NT2/D1 (cell line): Measurements from ENCODE around the gene SKA2.
"Not testable (repeated sequence)": the region's sequence is repeated elsewhere in the genome, so short reads cannot be mapped to it uniquely, and the experiment has no call there.

Source experiments
- DNase-seq: peaks from one replicate; pipeline ENCODE4 v3.0.0-alpha.2; 2011; ENCODE audit warnings: low read depth, low spot score
- H3K27me3 ChIP-seq: 2 replicates; pipeline ENCODE4 v1.6.0; 2011; ENCODE audit warnings: mild to moderate bottlenecking; ENCODE audit not compliant: insufficient read length, insufficient read depth
- H3K36me3 ChIP-seq: 2 replicates; pipeline ENCODE4 v1.6.1; 2011; ENCODE audit warnings: mild to moderate bottlenecking, low read length, mixed read lengths; ENCODE audit not compliant: insufficient read depth, insufficient read length
- H3K4me1 ChIP-seq: 2 replicates; pipeline ENCODE4 v1.5.1; 2011; ENCODE audit not compliant: insufficient read depth, insufficient read length
- H3K4me3 ChIP-seq: 2 replicates; pipeline ENCODE4 v1.5.1; 2011; ENCODE audit warnings: low read depth; ENCODE audit not compliant: insufficient read length
- H3K9ac ChIP-seq: 2 replicates; pipeline ENCODE4 v1.6.0; 2011; ENCODE audit warnings: low read depth; ENCODE audit not compliant: insufficient read length
- H3K9me3 ChIP-seq: 2 replicates; pipeline ENCODE4 v1.5.1; 2011; ENCODE audit warnings: mild to moderate bottlenecking, low read length; ENCODE audit not compliant: insufficient read depth
- SUZ12 ChIP-seq: IDR thresholded peaks from 2 replicates; pipeline ENCODE4 v1.6.1; 2011; ENCODE audit not compliant: insufficient read length, insufficient read depth; ENCODE audit errors: extremely low read depth
- YY1 ChIP-seq: IDR thresholded peaks from 2 replicates; pipeline ENCODE4 v1.6.1; 2011; ENCODE audit not compliant: insufficient read length, insufficient read depth
- ZNF274 ChIP-seq: IDR thresholded peaks from 2 replicates; pipeline ENCODE4 v1.6.1; 2011; ENCODE audit warnings: mild to moderate bottlenecking, low read depth, low read length

Gene SKA2

DNA sequence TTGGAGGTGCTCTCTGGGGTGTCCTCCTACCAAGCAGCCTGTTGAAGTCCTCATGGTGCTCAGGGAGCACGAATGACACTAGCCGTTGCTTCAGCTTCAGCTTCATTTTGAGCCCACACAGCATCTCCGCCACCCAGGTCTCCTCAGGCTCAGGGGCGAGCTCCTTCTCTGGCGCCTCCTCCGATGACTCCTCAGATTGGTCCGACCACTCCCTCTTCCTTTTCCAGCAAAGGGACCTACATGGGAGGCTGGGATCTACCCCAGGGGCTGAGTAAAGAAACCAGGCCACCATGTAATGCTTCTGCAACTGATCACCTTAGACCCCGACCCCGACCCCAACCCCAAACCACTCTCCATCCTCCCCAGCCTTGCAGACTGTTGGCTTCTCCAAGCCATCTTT, 26.5 kb upstream of the SKA2 start:
- Histone ChIP-seq H3K4me3 (no peak overlapping the region), H3K36me3 (peaks cover 72% of the 10 kb centered on the region), H3K9ac (no peak overlapping the region), H3K27me3 (no peaks in the 10 kb centered on the region), H3K9me3 (no peaks in the 10 kb centered on the region), H3K4me1 (peaks cover 3% of the 10 kb centered on the region)
- DNase-seq = no peak
- TF ChIP-seq SUZ12 = no peak
- TF ChIP-seq ZNF274 = no peak
- TF ChIP-seq YY1 = no peak

DNA sequence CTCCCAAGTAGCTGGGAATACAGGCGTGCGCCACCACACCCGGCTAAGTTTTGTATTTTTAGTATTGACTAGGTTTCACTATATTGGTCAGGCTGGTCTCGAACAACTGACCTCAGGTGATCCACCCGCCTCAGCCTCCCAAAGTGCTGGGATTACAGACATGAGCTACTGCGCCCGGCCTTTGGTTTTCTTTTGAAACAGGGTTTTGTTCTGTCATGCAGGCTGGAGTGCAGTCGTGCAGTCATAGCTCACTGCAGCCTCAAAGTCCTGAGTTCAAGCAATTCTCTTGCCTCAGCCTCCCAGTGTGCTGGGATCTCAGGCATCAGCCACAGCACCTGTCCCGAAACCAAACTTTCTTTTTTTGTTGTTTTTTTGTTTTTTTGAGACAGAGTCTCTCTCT, 25.6 kb upstream of the SKA2 start:
- no peaks in the 10 kb centered on the region for H3K9me3 ChIP-seq
- H3K27me3 ChIP-seq = no peaks in the 10 kb centered on the region
- TF ChIP-seq ZNF274 (no peak), YY1 (no peak), SUZ12 (no peak)
- H3K4me1 ChIP-seq = peaks cover 3% of the 10 kb centered on the region
- H3K4me3 ChIP-seq = no peak overlapping the region
- no peak for DNase-seq
- no peak overlapping the region for H3K9ac ChIP-seq
- peaks cover 71% of the 10 kb centered on the region for H3K36me3 ChIP-seq

- H3K4me3 ChIP-seq, H3K4me1 ChIP-seq, H3K9me3 ChIP-seq, H3K27me3 ChIP-seq, DNase-seq, H3K9ac ChIP-seq: not testable (repeated sequence)
- H3K36me3 ChIP-seq = peaks cover 71% of the 10 kb centered on the region
These were observed 24.6 kb upstream of the SKA2 start for GRCh38 chr17:59179601-59180000.

DNA sequence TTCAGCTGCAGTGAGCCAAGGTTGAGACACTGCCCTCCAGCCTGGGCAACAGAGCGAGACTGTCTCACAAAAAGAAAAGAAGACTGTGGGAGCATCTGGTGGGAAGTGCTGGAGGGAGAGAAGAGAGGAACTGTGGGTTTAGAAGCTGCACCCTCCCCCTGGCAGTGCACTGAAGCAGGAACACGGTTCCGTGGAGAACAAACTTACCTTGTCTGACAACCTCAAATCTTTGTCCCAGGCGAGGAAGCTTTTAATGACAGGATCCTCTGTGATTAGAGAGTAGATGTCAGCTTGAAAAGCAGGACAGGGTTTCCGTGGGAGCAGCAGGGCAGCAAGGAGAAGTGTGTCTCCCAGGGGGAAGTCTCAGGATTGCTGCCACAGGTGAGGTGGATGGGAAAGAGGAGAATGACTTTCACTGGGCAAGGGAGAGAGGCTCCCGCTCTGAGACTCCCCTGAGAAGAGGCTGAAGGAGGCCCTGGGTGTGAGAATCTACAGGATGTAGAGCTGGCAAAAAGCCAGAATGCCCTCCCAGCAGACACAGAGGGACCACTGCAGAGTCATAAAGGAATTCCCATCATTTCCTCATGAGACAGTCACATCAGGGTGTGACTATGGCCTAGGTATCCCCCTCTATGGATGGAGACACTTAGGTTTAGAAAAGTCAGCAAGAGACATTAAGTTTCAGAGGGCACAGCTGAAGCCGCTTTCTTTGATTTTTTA, 23.4 kb upstream of the SKA2 start:
- H3K9ac ChIP-seq = no peak overlapping the region
- peaks cover 79% of the 10 kb centered on the region for H3K36me3 ChIP-seq
- peaks cover 3% of the 10 kb centered on the region for H3K4me1 ChIP-seq
- H3K27me3 ChIP-seq = no peaks in the 10 kb centered on the region
- DNase-seq = no peak
- TF ChIP-seq SUZ12 = no peak
- TF ChIP-seq YY1 = no peak
- no peak for TF ChIP-seq ZNF274
- H3K9me3 ChIP-seq = no peaks in the 10 kb centered on the region
- no peak overlapping the region for H3K4me3 ChIP-seq

GRCh38 chr17:59175076-59175475, 20.1 kb upstream of the SKA2 start:
- H3K9ac ChIP-seq = no peak overlapping the region

DNA sequence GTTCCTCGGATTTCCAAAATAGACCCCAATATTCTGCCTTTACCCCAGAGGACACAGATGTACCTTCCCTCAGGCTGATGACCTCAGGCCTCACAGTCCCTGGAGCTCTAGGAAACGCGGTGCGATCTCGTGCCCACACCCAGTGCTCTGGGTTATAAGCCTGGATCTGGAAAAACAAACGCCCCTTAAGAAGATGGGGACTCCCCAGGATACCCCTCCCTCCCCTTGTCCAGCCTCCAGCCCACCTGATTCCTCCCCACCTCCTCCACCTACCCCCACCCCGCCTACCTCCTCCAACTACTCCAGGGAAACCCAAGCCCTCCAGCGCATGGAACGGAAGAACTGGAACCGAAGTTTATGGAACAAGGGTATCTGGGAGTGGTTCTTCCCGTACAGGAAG, 19.7 kb upstream of the SKA2 start:
- H3K36me3 ChIP-seq = peaks cover 90% of the 10 kb centered on the region

More at GRCh38 chr17:59175076-59175475, 20.1 kb upstream of the SKA2 start:
- Histone ChIP-seq H3K27me3 (no peaks in the 10 kb centered on the region), H3K4me3 (no peak overlapping the region), H3K36me3 (peaks cover 90% of the 10 kb centered on the region), H3K4me1 (peaks cover 3% of the 10 kb centered on the region), H3K9me3 (peaks cover 16% of the 10 kb centered on the region; the same call in 1 of the 2 replicates)
- no peak for DNase-seq
- TF ChIP-seq SUZ12 = no peak
- TF ChIP-seq ZNF274 = no peak
- TF ChIP-seq YY1 = no peak

DNA sequence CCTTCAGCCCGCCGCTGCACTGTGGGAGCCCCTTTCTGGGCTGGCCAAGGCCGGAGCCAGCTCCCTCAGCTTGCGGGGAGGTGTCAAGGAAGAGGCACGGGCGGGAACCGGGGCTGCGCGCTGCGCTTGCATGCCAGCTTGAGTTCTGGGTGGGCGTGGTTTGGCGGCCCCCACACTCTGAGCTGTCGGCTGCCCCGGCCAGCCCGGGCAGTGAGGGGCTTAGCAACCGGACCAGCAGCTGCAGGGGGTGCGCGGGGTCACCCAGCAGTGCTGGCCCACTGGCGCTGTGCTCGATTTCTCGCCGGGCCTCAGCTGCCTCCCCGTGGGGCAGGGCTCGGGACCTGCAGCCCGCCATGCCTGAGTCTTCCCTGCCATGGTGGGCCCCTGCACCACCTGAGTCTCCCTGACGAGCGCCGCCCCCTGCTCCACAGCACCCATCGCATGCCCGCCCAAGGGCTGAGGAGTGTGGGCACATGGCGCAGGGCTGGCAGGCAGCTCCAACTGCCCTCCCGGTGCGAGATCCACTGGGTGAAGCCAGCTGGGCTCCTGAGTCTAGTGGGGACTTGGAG, 17.5 kb upstream of the SKA2 start:
- DNase-seq = no peak
- TF ChIP-seq YY1 (no peak), SUZ12 (no peak), ZNF274 (no peak)
- no peaks in the 10 kb centered on the region for H3K4me1 ChIP-seq
- H3K4me3 ChIP-seq = no peak overlapping the region
- no peaks in the 10 kb centered on the region for H3K27me3 ChIP-seq
- H3K36me3 ChIP-seq = peaks cover 82% of the 10 kb centered on the region
- no peak overlapping the region for H3K9ac ChIP-seq
- H3K9me3 ChIP-seq = peaks cover 16% of the 10 kb centered on the region; the same call in 1 of the 2 replicates

More for the DNA sequence above, 19.7 kb upstream of the SKA2 start:
- DNase-seq = no peak
- H3K27me3 ChIP-seq = no peaks in the 10 kb centered on the region
- TF ChIP-seq SUZ12 = no peak
- TF ChIP-seq YY1 = no peak
- TF ChIP-seq ZNF274 = no peak
- no peak overlapping the region for H3K9ac ChIP-seq
- H3K9me3 ChIP-seq = peaks cover 16% of the 10 kb centered on the region; the same call in 1 of the 2 replicates
- peaks cover 3% of the 10 kb centered on the region for H3K4me1 ChIP-seq
- H3K4me3 ChIP-seq = no peak overlapping the region
